GM18505 (cell line): ENCODE results near the gene TTLL3.
A peak's percentile ranks its signal among the peaks of the same experiment; 100 is the strongest.

Experiments used
- ATAC-seq: cut with Tn5 transposase; IDR thresholded peaks from one replicate; pipeline ENCODE4 v1.9.1; 2021; ENCODE audit not compliant: unreplicated experiment
- POLR2A ChIP-seq: IDR thresholded peaks from 4 replicates; pipeline ENCODE4 v1.6.1; 2011; ENCODE audit warnings: borderline replicate concordance; ENCODE audit not compliant: insufficient read depth, insufficient read length; ENCODE audit errors: extremely low read depth

TTLL3 gene

DNA sequence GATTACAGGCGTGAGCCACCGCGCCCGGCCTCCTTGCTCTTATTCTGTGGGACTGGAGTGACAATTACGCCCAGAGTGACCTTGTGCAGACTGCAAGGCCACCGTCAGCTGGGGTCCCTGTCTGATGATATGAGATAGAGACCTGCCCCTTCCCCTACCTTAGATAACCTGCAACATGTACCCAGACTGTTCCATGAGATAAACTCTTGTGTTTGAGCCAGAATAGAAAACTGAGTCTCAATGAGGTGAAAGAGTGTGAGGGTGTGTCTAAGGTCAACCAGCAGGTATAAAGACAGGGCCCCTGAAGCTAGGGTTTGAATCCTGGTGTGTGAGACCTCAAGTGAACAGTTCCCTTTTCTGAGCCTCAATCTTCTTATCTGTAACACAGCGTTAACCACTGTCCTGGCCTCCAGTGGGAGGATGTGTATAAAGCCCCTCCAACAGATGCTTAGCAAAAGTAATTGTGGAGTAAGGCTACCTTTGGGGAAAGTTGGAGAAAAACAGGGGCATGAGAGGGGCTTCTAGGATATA, 23.8 kb upstream of the TTLL3 start:
- ATAC-seq, result no peak
- no peak for TF ChIP-seq POLR2A

DNA sequence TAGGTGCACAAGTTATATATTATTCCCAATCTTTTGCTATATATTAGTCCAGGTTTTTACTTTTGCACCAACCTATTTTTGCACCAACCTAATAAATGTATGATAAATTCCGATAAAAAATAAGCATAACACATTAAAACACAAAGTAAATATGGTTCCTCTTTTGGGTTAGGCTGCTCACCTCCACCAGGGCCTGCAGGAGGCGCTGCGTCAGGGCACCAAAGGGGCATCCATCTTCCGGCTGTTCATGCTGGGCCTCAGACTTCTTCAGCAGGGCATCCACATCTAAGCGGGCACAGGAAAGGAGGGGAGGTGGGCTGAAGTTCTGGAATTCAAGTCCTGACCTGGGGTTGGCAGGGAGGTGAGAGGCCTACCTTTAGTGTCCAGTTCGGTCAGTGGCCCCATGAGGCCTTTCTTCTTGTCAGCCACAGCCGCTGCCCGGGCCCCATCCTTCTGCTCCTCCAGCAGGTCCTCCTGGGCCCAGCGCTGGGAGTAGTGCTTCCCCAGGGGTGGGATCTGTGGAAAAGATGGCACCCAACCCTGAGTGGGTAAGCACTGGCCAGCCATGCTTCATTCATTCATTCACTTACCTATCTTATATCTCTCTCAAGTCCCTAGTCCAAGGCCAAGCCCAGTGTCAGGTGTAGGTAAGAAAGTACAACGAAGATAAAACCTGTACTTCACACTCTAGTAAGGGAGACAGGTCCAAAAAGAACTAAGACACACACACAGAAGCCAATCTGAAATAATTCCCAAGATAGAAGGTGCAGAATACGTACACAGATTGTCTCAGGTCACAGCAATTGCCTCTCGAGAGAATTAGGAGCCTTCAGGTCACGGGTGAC, 23.0 kb upstream of the TTLL3 start:
- no peak for ATAC-seq
- no peak for TF ChIP-seq POLR2A

DNA sequence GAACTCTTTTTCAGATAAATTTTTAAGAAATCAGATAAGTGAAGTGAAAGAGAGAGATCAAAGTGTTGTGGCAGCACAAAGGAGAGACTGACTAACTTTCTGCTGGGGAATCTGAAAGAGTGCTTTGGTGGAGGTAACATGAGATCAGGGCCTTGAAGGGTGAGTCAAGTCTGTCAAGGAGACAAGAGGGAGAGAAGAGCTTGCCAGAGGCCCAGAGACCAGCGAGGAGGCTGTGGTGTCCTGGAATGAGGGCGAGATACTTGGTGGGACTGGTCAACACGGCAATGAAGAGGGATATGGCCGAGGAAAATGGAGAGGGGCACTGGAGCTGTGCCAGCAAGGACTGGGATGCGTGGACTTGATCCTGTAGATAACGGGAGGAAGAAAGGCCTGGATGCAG, 22.3 kb upstream of the TTLL3 start:
- no peak for TF ChIP-seq POLR2A
- ATAC-seq, result no peak

DNA sequence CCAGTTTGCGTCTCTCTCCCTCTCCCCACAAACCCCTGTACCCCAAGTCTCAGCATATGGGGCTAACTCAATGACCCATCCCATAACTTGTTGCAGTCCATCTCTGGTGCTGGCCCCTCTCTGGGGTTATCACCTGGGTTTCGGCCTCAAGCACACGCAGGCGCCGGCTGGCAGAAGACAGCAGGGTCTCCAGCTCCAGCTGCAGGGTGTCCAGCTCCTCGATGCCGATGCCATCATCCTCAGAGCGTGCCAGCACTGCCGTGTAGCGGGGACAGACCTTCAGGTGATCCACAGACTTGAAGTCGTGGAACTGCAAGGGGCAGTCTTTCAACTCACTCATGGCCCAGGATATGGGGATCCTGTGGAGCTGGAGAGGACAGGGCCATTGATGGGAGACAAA, 18.9 kb upstream of the TTLL3 start:
- no peak for TF ChIP-seq POLR2A
- no peak for ATAC-seq

DNA sequence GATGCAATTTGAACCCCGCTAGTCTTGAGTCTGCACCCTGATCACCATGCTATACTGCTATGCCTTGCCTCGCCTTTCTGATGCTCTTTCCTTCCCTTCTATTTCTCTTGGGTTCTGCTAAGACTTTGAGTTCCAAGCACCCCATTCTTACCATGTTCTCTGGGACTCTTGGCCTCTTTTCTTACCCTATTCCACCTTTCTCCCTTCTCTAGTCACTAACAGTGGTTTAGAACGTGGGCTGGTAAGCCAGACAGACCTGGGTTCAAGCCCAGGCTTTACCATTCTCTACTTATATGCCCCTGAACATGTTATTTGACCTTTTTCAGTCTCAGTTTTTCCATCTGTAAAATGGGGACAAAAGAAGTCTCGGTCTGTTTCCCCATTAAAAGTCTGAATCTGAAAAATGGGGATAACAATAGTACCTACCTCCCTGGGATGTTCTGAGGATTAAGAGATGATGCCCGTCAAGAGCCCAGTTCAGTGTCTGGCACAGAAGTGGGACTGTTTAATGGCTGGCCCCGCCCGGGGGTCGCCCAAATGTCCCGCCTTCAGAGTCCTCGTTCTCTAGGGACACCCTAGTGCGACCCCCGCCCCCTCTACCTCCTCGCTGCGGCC, 18.2 kb upstream of the TTLL3 start:
- TF ChIP-seq POLR2A, result peak; percentile 67
- no peak for ATAC-seq

DNA sequence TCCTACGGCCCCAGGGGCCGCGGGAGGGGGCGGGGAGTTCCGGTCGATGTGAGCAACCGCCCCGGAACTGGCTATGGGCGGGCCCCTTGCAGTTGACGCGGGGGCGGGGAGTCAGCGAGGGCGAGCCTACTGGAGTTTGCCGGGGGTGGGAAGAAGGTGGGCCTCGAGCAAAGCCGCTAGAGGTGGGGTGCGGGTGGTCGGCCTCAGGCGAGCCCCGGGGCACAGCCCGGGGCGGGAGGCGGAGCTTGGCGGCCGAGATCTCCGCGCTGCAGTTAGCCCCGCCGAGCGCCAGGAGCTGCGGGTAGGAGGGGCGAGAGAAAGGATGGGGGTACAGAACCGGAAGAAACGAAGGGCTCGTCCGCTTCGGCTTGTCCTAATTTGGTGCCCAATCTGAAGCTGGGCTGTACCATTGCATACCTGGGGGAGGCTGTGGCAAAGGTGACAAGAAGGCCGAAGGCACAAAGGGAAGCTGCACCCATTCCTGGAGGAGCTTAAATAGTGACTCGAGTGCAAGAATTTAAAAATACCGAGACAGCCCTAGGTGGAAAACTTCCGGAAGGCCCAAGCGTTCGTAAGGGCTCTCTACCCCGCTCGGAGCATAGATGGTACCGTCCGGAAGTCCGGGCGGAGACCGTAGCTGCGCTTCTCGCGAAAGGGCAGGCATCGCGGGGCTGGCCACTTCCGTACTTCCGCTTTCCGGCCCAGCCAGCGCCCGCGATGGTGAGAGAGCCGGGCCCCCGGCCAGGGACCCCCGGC, 17.5 kb upstream of the TTLL3 start, which contains the start of the genes ARPC4 and TADA3:
ARPC4 (plus strand) TSS at position 678 of the 756 bp plus-strand sequence; CDS start at position 718, 40 bp downstream.
TADA3 (minus strand) TSS at position 69 of the 756 bp plus-strand sequence. CDS start 1,007 bp downstream, outside the sequence.
- ATAC-seq, result peak; percentile 74
- peak; percentile 93 for TF ChIP-seq POLR2A

DNA sequence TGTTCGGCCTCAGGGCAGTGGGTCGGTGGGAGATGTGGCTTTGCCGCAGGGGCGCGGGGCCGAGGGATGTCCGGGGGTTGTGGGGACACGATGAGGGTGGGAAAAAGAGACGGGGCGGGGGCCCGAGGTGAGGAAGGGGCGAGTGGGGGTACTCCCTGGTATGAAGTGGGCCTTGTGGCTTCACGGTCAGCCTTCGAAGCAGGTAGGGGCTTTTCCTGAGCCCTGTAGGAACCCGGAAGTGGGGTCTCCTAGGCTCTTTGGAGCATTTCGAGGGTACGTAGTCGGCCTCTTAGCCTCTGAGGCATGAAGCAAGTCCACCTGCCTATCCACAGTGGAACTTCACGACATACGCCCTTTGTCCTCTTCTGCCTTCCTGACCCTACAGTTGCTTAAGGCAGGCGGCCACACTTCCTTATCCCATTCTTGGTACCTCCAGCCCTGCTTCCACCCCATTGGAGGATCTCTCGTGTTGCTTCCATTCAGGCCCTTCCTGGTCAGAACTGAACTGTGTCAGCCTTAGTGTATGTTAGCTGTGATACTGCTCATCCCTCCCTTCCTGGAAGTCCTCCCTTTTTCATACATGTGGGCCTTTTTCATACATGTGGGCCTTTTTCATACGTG, 16.8 kb upstream of the TTLL3 start:
- peak; percentile 2 for ATAC-seq
- TF ChIP-seq POLR2A, result no peak

DNA sequence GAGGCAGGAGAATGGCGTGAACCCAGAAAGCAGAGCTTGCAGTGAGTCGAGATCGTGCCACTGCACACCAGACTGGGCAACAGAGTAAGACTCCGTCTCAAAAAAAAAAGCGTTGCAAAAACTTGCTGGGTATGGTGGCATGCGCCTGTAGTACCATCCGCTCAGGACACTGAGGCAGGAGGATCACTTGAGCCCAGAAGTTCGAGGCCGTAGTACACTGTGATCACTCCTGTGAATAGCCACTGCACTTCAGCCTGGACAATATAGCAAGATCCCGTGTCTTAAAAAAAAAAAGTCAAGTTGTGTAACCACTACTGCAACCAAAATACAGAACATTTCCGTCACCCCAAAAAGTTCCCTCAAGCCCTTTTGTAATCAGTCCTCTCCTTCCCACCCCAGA, 15.7 kb upstream of the TTLL3 start:
- ATAC-seq, result no peak
- TF ChIP-seq POLR2A, result no peak

DNA sequence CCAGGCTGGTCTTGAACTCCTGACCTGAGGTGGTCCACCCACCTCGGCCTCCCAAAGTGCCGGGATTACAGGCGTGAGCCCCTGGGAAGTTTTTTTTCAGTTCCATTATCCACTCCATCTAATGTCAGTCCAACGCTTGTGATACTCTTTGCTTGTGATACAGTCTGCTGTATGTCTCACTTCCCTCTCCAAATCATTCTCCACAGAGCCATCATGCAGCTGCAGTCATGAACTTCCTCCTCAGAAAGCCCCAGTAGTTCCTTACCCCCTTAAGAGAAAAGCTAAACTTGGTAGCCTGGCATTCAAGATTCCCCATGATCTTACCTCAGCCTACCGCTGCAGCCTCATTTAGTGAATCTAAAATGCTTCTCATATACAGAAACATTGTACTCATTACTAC, 14.9 kb upstream of the TTLL3 start:
- peak; percentile 8 for TF ChIP-seq POLR2A
- no peak for ATAC-seq

DNA sequence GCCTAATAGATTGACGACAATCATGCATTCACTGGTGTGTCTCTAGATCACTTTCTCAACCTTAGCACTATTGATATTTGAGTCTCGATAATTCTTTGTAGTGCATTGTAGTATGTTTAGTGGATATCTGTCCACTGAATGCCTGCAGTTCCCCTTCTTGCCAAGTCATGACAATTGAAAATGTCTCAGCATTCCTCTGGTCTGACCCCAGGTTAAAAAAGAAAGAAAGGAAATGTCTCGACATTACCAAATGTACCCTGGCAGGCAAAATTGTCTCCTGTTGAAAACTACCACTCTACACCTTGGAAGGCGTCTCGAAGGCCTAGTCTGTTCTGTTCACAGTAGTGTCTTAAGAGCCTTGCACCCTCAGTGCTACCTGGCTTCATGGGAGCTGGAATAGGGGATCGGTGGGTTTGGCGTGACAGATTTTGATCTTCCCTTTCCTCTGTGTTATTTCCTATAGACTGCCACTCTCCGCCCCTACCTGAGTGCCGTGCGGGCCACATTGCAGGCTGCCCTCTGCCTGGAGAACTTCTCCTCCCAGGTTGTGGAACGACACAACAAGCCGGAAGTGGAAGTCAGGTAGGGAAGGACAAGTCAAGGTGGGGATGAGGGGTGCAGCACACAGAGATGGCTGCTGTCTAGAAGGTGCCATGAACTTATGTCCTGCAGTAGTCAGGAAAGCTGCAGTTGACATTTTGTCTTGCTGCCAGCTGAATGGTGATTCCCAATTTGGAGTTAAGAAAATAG, 12.7 kb upstream of the TTLL3 start:
- no peak for ATAC-seq
- TF ChIP-seq POLR2A, result no peak

DNA sequence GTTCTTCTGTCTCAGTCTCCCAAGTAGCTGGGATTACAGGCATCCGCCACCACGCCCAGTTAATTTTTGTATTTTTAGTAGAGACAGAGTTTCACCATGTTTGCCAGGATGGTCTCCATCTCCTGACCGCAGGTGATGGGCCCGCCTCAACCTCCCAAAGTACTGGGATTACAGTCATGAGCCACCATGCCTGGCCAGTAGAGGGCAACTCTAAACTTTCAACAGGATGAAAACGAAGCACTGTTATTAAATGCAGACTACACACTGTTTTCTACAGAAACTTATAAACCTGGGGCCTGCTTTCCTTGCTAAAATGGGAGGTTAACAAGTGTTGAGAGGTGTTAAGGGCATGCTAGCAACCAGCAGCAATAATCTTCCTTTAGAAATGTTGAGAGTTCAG, 9.5 kb upstream of the TTLL3 start:
- no peak for TF ChIP-seq POLR2A
- ATAC-seq, result no peak

DNA sequence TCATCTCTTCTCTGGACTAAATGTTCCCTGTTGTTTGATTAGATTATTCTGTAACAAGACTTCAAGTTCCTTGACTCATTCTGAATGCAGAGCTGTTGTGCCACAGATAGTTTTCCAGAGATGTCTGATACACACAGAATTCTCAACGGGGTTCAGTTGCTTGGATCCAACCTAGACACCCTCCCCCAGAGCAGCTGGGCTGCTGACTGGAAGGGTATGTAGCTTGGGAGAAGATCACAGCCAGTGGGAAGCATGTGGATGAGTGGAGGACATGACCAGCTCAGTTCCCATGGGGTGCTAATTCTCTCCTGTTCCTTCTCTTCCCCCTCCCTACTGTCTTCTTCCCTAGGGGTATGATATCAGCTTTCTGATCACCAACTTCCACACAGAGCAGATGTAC, 6.6 kb upstream of the TTLL3 start:
- no peak for ATAC-seq
- TF ChIP-seq POLR2A, result no peak
